ENCODE data around the gene SNRNP27. TPM values are rescaled to one million over a fixed set of nuclear protein-coding genes. Genes with fewer than 3 reads are reported as not detected.

Gene SNRNP27
- total and polyA plus RNA-seq, 2 donors from 2014 or later: 33.6 to 42.6 TPM

- H3K9ac ChIP-seq (ENCODE audit: low read length in 3 of 3): no peak overlapping the region
- TF ChIP-seq CTCF (IDR thresholded peaks at IDR 0.05; ENCODE audit: borderline replicate concordance, extremely low read depth, insufficient read depth): no peak
- peaks cover 0 to 7% (median 3%) of the 10 kb centered on the region in 3 donors for H3K4me1 ChIP-seq (ENCODE audit: control insufficient read depth in 2 of 3, insufficient read depth in 2 of 3, low read depth in 1 of 3, low read length in 3 of 3)
- FAIRE-seq: no peak
- no peaks in the 10 kb centered on the region for H3K27me3 ChIP-seq (ENCODE audit: control insufficient read depth, insufficient read depth, low read length)
- peak in 1 of 5 donors; percentile 9 for DNase-seq
- intact Hi-C loops (cut with DNase I): loop anchor here (10.0 kb wide), 1 partner anchor 131 kb away; no protein-coding TSS in a partner anchor
- no peak overlapping the region for H3K4me3 ChIP-seq (ENCODE audit: low read length in 3 of 3)
- peaks cover 4 to 26% (median 23%) of the 10 kb centered on the region in 3 donors for H3K36me3 ChIP-seq (ENCODE audit: control insufficient read depth in 2 of 3, insufficient read depth in 3 of 3, low read length in 3 of 3)
- no peak overlapping the region for H3K27ac ChIP-seq (ENCODE audit: low read depth in 2 of 2, low read length in 2 of 2)
- H3K9me3 ChIP-seq (ENCODE audit: control insufficient read depth in 2 of 3, insufficient read depth in 1 of 3, low read length in 3 of 3): no peaks in the 10 kb centered on the region
These were observed 39.6 kb downstream of the SNRNP27 start for GRCh38 chr2:69933254-69933828.

GRCh38 chr2:69933839-69934613 lies 40.3 kb downstream of the SNRNP27 start:
- Histone ChIP-seq H3K36me3 (ENCODE audit: control insufficient read depth in 2 of 3, insufficient read depth in 3 of 3, low read length in 3 of 3) (peaks cover 4 to 33% (median 27%) of the 10 kb centered on the region in 3 donors), H3K27me3 (ENCODE audit: control insufficient read depth, insufficient read depth, low read length) (no peaks in the 10 kb centered on the region), H3K9ac (ENCODE audit: low read length in 3 of 3) (no peak overlapping the region), H3K9me3 (ENCODE audit: control insufficient read depth in 2 of 3, insufficient read depth in 1 of 3, low read length in 3 of 3) (no peaks in the 10 kb centered on the region), H3K4me3 (ENCODE audit: low read length in 3 of 3) (no peak overlapping the region), H3K27ac (ENCODE audit: low read depth in 2 of 2, low read length in 2 of 2) (no peak overlapping the region), H3K4me1 (ENCODE audit: control insufficient read depth in 2 of 3, insufficient read depth in 2 of 3, low read depth in 1 of 3, low read length in 3 of 3) (peaks cover 0 to 7% (median 3%) of the 10 kb centered on the region in 3 donors)
- intact Hi-C loops (cut with DNase I): loop anchor here (10.0 kb wide), 1 partner anchor 131 kb away; no protein-coding TSS in a partner anchor
- no peak for TF ChIP-seq CTCF (IDR thresholded peaks at IDR 0.05; ENCODE audit: borderline replicate concordance, extremely low read depth, insufficient read depth)
- FAIRE-seq: no peak
- DNase-seq: no peak

- Histone ChIP-seq H3K4me3 (ENCODE audit: low read length in 3 of 3) (no peak overlapping the region), H3K9me3 (ENCODE audit: control insufficient read depth in 2 of 3, insufficient read depth in 1 of 3, low read length in 3 of 3) (no peaks in the 10 kb centered on the region), H3K4me1 (ENCODE audit: control insufficient read depth in 2 of 3, insufficient read depth in 2 of 3, low read depth in 1 of 3, low read length in 3 of 3) (peaks cover 0 to 7% (median 3%) of the 10 kb centered on the region in 3 donors), H3K27ac (ENCODE audit: low read depth in 2 of 2, low read length in 2 of 2) (no peak overlapping the region), H3K27me3 (ENCODE audit: control insufficient read depth, insufficient read depth, low read length) (no peaks in the 10 kb centered on the region), H3K36me3 (ENCODE audit: control insufficient read depth in 2 of 3, insufficient read depth in 3 of 3, low read length in 3 of 3) (peaks cover 4 to 35% (median 27%) of the 10 kb centered on the region in 3 donors), H3K9ac (ENCODE audit: low read length in 3 of 3) (no peak overlapping the region)
- no peak for FAIRE-seq
- no peak for DNase-seq
- TF ChIP-seq CTCF (IDR thresholded peaks at IDR 0.05; ENCODE audit: borderline replicate concordance, extremely low read depth, insufficient read depth): no peak
- intact Hi-C loops (cut with DNase I): loop anchor here (10.0 kb wide), 1 partner anchor 130 kb away; no protein-coding TSS in a partner anchor
These were observed 40.8 kb downstream of the SNRNP27 start for GRCh38 chr2:69934614-69934908.

Measured in kidney (tissue), 14 donors.